HUES48 (cell line): ENCODE data around the gene PIGC.

Experiments
- H3K27ac ChIP-seq: one replicate; pipeline ENCODE4 v1.7.0; 2013; ENCODE audit warnings: low read depth, low read length, inconsistent platforms
- H3K27me3 ChIP-seq: 2 replicates; pipeline ENCODE4 v1.6.1; 2013; ENCODE audit warnings: mild to moderate bottlenecking, low read length; ENCODE audit not compliant: control insufficient read depth, insufficient read depth
- H3K36me3 ChIP-seq: 2 replicates; pipeline ENCODE4 v1.6.1; 2013; ENCODE audit warnings: low read length; ENCODE audit not compliant: control insufficient read depth, insufficient read depth
- H3K4me1 ChIP-seq: 2 replicates; pipeline ENCODE4 v1.6.1; 2013; ENCODE audit warnings: mild to moderate bottlenecking, low read length; ENCODE audit not compliant: control insufficient read depth, insufficient read depth
- H3K4me3 ChIP-seq: 2 replicates; pipeline ENCODE4 v1.5.1; 2013; ENCODE audit warnings: mild to moderate bottlenecking, low read depth, low read length
- H3K9ac ChIP-seq: 2 replicates; pipeline ENCODE4 v1.6.1; 2013; ENCODE audit warnings: mild to moderate bottlenecking, low read depth, low read length, moderate library complexity
- H3K9me3 ChIP-seq: 2 replicates; pipeline ENCODE4 v1.6.1; 2013; ENCODE audit warnings: low read length; ENCODE audit not compliant: control insufficient read depth, insufficient read depth

The PIGC gene

DNA sequence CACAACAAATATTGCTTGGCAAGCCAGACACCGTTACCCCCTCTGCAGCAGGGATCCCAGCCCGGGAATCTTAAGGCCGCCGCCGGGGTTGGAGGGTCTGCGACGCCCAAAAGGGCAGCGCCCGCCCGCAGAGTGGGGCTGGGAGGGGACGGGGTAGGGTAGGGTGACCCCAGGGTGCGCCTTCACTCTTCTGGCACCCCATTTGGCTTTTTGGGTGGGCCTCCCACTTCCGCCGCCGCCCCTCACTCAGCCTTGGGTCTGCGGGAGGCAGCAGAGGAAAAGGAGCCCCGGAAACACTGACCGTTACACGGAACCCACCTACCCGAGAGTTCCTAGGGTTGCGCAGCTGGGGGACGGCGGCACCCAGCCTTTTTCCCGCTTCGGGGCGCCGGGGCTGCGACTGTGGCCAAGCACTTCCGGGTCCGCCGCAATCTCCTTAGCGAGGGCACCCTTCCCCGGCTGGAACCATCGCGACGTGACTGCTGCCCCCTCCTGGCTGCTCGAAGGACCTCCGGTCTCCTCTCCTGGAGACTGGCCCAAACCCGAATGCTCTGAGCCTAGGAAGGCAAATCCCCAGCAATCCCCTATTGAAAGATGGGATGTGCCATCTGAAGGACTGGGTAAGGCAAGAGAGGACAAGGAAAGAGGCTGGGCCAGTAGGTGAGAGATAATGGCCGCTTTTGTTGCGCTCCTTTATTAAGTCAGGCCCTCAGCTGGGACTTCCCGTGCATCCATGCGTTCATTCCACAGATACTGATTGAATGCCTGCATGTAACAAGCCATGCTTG lies at the start of gene PIGC:
Gene PIGC (minus strand): TSS at position 404 of the 788 bp plus-strand sequence. CDS start 1,447 bp downstream, outside the sequence.
- peaks cover 9% of the 10 kb centered on the region for H3K36me3 ChIP-seq
- no peaks in the 10 kb centered on the region for H3K27me3 ChIP-seq
- peak within 1 kb of the TSS; percentile 87 for H3K9ac ChIP-seq
- peak within 1 kb of the TSS; percentile 89 for H3K4me3 ChIP-seq
- no peaks in the 10 kb centered on the region for H3K9me3 ChIP-seq
- H3K4me1 ChIP-seq, result no peaks in the 10 kb centered on the region
- peak within 1 kb of the TSS; percentile 66 for H3K27ac ChIP-seq

DNA sequence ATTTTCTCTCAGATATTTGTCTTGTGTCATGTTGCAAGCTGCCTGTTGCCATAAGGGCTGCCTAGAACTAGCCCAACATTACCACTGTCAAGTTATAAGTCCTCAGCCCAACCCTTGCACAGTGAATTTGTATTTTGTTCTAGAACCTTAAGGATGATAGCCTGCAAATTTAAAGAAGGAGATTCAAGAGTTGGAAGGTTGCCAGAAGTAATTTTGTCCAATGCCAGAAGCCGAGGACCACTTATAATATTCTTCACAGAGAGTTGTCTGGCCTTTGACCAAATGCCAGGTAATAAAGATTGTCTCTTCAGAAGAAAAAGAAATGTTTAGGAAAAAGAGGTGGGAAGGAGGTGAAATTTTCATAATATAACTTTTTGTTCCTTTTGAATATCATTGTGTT lies 48.6 kb upstream of the PIGC start:
- H3K4me1 ChIP-seq, result peaks cover 7% of the 10 kb centered on the region
- no peak overlapping the region for H3K4me3 ChIP-seq
- no peaks in the 10 kb centered on the region for H3K27me3 ChIP-seq
- no peak overlapping the region for H3K9ac ChIP-seq
- H3K27ac ChIP-seq, result no peak overlapping the region
- H3K36me3 ChIP-seq, result no peaks in the 10 kb centered on the region
- H3K9me3 ChIP-seq, result no peaks in the 10 kb centered on the region

DNA sequence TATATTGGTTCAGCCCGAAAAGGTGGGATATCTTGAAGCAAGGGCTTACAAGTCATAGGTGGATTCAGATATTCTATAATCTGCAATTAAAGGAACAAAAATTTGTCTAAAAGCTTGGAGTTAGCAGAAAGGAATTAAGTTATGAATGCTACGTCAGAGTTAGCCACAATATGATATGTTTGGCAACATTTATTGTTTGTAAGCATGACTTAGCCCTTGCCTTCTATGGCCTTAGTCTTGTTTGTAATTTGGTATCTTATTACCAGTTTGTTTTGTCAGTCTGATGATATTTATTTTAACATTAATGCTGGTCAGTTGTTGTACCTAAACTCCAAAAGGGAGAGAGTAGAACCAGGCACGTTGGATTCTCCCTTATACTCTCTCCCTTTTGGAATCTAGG lies 46.0 kb upstream of the PIGC start:
- Histone ChIP-seq H3K27ac (no peak overlapping the region), H3K9ac (no peak overlapping the region), H3K4me1 (no peaks in the 10 kb centered on the region), H3K27me3 (no peaks in the 10 kb centered on the region), H3K4me3 (no peak overlapping the region), H3K9me3 (no peaks in the 10 kb centered on the region), H3K36me3 (no peaks in the 10 kb centered on the region)

DNA sequence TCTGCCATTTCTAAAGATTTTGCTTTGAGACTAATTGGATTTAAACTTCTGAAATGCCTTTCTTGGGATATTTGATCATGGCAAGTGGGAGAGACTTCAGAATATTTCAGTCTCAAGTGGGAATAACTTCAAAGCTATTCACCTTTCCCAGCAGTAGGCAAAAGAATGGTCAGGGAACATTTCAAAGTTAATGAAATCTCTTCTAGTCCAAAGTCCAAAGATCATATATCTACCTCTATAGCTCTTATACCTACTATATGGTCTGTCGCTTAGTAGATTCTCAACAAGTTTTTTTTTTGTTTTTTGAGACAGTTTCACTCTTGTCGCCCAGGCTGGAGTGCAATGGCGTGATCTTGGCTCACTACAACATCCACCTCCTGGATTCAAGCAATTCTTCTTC lies 44.5 kb upstream of the PIGC start:
- H3K4me1 ChIP-seq, result no peaks in the 10 kb centered on the region
- H3K27me3 ChIP-seq, result no peaks in the 10 kb centered on the region
- no peak overlapping the region for H3K4me3 ChIP-seq
- H3K9me3 ChIP-seq, result no peaks in the 10 kb centered on the region
- no peak overlapping the region for H3K27ac ChIP-seq
- no peak overlapping the region for H3K9ac ChIP-seq
- H3K36me3 ChIP-seq, result no peaks in the 10 kb centered on the region

DNA sequence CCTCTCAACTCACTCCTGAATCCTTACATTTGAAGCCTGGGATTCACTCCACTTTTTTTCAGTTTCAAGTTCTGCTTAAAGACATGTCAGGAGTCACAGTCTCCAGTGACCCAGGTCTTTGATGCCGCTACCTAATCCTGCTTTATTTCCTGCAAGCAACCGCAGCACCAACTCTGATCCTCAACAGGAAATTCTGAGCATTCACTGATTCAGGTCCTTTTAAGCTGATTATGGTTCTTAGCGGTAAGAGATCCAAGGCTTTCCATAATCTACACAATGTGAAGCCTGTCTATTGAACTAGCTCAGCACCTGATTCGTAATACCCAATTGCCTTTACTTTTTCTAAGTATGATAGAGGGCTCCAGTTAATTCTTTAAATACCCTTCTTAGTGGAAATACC lies 43.7 kb upstream of the PIGC start:
- no peak overlapping the region for H3K4me3 ChIP-seq
- no peak overlapping the region for H3K9ac ChIP-seq
- H3K27me3 ChIP-seq, result no peaks in the 10 kb centered on the region
- no peaks in the 10 kb centered on the region for H3K36me3 ChIP-seq
- H3K4me1 ChIP-seq, result no peaks in the 10 kb centered on the region
- H3K9me3 ChIP-seq, result no peaks in the 10 kb centered on the region
- no peak overlapping the region for H3K27ac ChIP-seq

DNA sequence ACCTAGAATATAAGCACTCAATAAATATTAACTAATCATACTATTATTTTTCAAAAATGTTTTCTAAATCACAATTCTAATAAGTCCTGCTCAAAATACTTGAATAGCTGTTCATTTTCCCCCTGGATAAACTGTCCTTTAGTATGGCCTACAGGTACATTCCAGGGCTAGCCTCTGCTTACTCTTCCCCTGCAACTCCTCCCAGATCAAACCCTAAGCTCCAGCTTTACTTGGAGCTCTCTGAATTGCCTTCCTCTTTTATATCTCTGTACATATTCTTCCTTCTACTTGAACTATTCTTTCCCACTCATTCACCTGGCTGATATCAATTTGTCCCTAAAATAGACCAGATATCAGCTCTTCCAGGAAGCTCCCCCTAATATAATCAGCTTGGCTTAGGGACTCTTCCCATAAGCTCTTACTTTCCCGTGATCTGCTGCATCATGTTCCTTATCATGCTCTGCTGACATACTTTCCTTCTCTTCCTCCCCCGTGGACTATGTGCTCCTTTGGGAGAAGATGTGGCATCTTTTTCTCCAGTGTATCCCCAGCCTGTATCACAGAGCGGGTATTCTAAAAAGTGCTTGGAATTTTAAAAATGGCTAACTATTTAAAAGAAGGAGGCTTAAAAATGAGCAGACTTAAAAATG lies 43.1 kb upstream of the PIGC start:
- Histone ChIP-seq H3K4me3 (no peak overlapping the region), H3K27ac (no peak overlapping the region), H3K4me1 (no peaks in the 10 kb centered on the region), H3K9ac (no peak overlapping the region), H3K27me3 (no peaks in the 10 kb centered on the region), H3K36me3 (no peaks in the 10 kb centered on the region), H3K9me3 (no peaks in the 10 kb centered on the region)

DNA sequence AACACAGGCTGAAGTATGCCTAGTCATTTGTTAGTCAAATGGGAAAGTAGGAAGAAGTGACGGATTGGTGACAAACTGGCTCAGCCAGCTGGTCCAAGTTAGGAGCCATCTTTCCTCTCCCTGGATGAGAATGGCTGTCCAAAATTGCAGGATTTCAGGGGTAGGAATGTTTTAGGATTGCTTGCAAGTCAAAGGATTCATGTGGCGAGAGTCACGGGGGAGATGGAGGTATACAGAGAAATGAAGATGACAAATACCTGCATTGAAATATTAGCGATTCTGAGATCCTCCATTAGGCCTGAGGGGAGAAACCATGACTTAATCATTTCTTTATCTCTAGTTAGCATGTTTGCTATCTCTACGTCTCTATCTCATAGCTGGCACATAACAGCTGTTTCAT lies 41.8 kb upstream of the PIGC start:
- Histone ChIP-seq H3K4me1 (no peaks in the 10 kb centered on the region), H3K27ac (no peak overlapping the region), H3K36me3 (no peaks in the 10 kb centered on the region), H3K27me3 (no peaks in the 10 kb centered on the region), H3K9ac (no peak overlapping the region), H3K9me3 (no peaks in the 10 kb centered on the region), H3K4me3 (no peak overlapping the region)

DNA sequence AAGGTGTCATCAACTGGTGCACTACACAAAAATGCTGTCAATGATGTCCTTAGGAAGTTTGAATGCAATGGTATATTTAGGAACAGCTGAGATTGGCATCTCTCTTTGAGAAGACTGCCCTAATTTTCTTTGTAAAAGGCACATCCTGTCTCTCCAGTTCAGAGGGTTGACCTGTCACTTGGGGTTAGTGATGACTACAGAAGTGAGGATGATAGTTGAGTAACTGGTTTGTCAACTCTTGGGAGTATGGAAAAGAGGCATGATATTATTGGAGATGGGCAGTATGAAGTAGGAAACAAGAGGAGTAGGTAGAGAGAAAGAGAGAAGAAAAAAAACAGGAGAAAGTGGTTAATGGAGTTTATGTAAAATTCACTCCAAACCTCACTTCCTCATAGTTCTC lies 40.4 kb upstream of the PIGC start:
- Histone ChIP-seq H3K9me3 (no peaks in the 10 kb centered on the region), H3K36me3 (no peaks in the 10 kb centered on the region), H3K27ac (no peak overlapping the region), H3K4me3 (no peak overlapping the region), H3K4me1 (peaks cover 4% of the 10 kb centered on the region; the same call in 1 of the 2 replicates), H3K27me3 (no peaks in the 10 kb centered on the region), H3K9ac (no peak overlapping the region)

DNA sequence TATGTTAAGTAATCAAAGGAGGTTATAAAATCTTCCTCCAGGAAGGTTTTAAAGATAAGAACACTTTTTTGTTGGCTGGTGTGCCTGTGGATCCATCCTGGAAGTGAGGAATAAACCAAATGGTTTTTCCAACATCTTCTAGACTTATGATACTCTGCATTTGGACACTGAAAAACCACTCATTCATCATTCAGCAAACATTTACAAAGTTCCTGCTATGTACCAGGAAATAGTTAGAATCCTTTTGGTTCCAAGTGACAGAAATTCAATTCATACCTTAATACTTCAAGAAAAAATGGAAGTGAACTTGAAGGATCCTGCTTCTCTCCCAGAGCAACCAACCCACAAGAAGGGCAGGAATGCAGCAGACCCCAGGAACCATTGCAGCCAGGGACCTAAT lies 39.6 kb upstream of the PIGC start:
- H3K36me3 ChIP-seq, result no peaks in the 10 kb centered on the region
- H3K27me3 ChIP-seq, result no peaks in the 10 kb centered on the region
- H3K4me1 ChIP-seq, result peaks cover 4% of the 10 kb centered on the region; the same call in 1 of the 2 replicates
- H3K9me3 ChIP-seq, result no peaks in the 10 kb centered on the region
- no peak overlapping the region for H3K4me3 ChIP-seq
- H3K9ac ChIP-seq, result no peak overlapping the region
- H3K27ac ChIP-seq, result no peak overlapping the region

DNA sequence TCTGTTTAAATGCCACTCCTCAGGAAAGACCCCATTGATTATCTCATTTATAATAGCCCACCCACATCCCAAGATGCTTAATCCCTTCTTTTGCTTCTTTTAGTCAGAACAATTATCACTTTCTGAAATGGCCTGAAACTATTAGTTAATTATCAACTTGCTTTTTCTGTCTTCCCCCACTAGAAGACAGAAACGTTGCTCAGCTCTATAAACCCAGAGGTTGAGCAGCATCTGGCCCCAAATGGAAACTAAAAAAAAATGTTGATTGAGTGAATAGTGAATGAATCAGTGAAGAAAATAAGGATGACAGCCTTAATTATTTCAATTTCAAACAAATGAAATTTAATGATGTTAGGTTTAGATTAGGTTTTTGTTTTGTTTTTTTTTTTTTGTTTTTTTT lies 38.2 kb upstream of the PIGC start:
- Histone ChIP-seq H3K36me3 (no peaks in the 10 kb centered on the region), H3K4me3 (no peak overlapping the region), H3K9me3 (no peaks in the 10 kb centered on the region), H3K27me3 (no peaks in the 10 kb centered on the region), H3K27ac (no peak overlapping the region), H3K9ac (no peak overlapping the region), H3K4me1 (peaks cover 4% of the 10 kb centered on the region; the same call in 1 of the 2 replicates)

DNA sequence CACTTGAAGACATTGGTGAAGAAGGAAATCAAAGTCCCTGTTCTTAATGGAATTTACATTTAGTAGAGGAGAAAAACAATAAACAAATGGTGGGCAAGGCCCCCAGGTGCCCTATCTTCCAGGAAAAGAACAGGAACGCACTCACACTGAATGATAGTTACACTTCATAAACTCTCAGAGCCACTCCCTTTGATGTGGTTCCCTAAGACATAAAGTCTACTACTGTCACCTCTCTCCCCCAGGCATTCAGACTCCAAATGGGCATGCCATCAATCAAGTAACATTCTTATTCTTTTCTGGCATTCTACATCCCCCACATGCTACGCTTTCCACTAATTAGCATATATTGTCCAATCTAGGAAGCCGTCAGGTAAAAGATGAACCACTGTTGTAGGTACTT lies 36.6 kb upstream of the PIGC start:
- Histone ChIP-seq H3K36me3 (no peaks in the 10 kb centered on the region), H3K9me3 (no peaks in the 10 kb centered on the region), H3K27me3 (no peaks in the 10 kb centered on the region), H3K27ac (no peak overlapping the region), H3K4me3 (no peak overlapping the region), H3K4me1 (peaks cover 4% of the 10 kb centered on the region; the same call in 1 of the 2 replicates), H3K9ac (no peak overlapping the region)
